ENCODE results near the gene RTL9.

Gene RTL9

DNA sequence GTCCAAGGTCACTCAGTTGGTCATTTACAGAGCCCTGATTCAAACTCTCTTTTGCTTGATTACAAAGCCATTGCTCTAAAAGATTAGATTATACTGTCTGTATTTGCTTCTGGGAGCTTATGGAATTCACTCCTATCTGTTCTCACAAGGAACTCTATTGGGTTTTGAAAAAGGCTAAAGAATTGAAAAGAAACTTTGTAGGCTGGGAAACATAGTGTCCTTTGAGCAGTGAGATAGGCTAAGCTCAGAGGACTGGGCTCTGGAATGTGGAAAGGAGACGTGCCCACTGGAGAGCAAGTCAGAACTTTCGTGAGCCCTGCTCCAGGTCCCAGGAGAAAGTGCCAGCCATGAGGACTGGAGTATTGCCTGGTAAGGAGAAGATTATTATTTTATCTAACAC, at the start of gene RTL9:
Gene RTL9, plus strand, starts transcription at position 301 of the 400 bp plus-strand sequence. CDS start 91,770 bp downstream, outside the sequence.
- H3K4me3 ChIP-seq (ENCODE audit: low read depth, low read length): no peak within 1 kb of the TSS
- no peak within 1 kb of the TSS for H2AFZ ChIP-seq (ENCODE audit: low read length, unreplicated experiment)
- no peaks in the 10 kb centered on the region for H3K4me1 ChIP-seq (ENCODE audit: control insufficient read depth, insufficient read depth, low read length, unreplicated experiment)
- H3K36me3 ChIP-seq (ENCODE audit: insufficient read depth, low read length): no peaks in the 10 kb centered on the region
- no peaks in the 10 kb centered on the region for H3K79me2 ChIP-seq (ENCODE audit: control insufficient read depth, insufficient read depth, low read length, unreplicated experiment)
- H3K27me3 ChIP-seq (ENCODE audit: insufficient read depth, low read length): no peaks in the 10 kb centered on the region
- H3K27ac ChIP-seq (ENCODE audit: low read depth, low read length): no peak within 1 kb of the TSS

GRCh38 chrX:110310000-110310790, 48.5 kb upstream of the RTL9 start:
- Histone ChIP-seq H3K36me3 (ENCODE audit: insufficient read depth, low read length) (no peaks in the 10 kb centered on the region), H3K79me2 (ENCODE audit: control insufficient read depth, insufficient read depth, low read length, unreplicated experiment) (peaks cover 75% of the 10 kb centered on the region), H3K4me3 (ENCODE audit: low read depth, low read length) (no peak overlapping the region), H3K27ac (ENCODE audit: low read depth, low read length) (no peak overlapping the region), H3K27me3 (ENCODE audit: insufficient read depth, low read length) (no peaks in the 10 kb centered on the region), H2AFZ (ENCODE audit: low read length, unreplicated experiment) (no peak overlapping the region), H3K4me1 (ENCODE audit: control insufficient read depth, insufficient read depth, low read length, unreplicated experiment) (peaks cover 22% of the 10 kb centered on the region)

- Histone ChIP-seq H3K27ac (ENCODE audit: low read depth, low read length) (no peak overlapping the region), H2AFZ (ENCODE audit: low read length, unreplicated experiment) (no peak overlapping the region), H3K27me3 (ENCODE audit: insufficient read depth, low read length) (no peaks in the 10 kb centered on the region), H3K4me3 (ENCODE audit: low read depth, low read length) (no peak overlapping the region), H3K4me1 (ENCODE audit: control insufficient read depth, insufficient read depth, low read length, unreplicated experiment) (peaks cover 22% of the 10 kb centered on the region), H3K36me3 (ENCODE audit: insufficient read depth, low read length) (no peaks in the 10 kb centered on the region), H3K79me2 (ENCODE audit: control insufficient read depth, insufficient read depth, low read length, unreplicated experiment) (peaks cover 79% of the 10 kb centered on the region)
These were observed 47.8 kb upstream of the RTL9 start for GRCh38 chrX:110310896-110311295.

DNA sequence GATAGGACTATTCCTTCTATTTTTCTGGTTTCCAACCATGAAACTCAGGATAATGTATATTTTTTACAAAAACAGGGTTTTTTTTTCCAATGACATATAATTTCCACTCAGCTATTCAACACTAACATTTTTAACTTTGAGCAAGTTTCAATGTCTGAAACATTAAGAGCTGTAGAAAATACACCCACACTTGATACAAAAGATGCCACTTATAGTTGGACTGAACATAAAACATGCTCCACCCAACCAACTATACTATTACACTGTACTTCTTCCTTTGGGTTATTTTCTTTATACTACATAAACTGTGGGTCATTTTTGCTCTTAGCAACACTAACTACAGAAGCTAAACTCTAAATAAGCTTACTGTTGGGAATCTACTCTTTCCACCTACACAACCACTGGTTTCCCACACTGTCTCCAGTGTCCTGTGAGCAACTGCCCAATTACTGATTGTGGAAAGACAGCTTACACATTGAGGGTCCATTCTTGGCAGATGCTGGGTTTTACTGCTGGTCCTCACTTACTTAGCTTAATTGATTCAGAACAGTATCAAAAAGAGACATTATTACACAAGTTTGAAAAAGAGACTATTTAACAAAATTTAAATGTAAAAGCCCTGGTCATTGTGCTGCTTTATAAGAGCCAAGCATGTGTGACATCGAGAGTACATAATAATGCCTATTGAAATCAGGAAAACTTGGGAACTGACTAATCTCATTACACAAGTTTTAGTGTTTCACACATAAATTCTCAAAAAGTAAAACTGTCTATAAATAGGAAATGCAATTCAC, 47.0 kb upstream of the RTL9 start:
- H3K79me2 ChIP-seq (ENCODE audit: control insufficient read depth, insufficient read depth, low read length, unreplicated experiment): peaks cover 87% of the 10 kb centered on the region
- H3K4me3 ChIP-seq (ENCODE audit: low read depth, low read length): no peak overlapping the region
- no peaks in the 10 kb centered on the region for H3K27me3 ChIP-seq (ENCODE audit: insufficient read depth, low read length)
- no peaks in the 10 kb centered on the region for H3K36me3 ChIP-seq (ENCODE audit: insufficient read depth, low read length)
- H2AFZ ChIP-seq (ENCODE audit: low read length, unreplicated experiment): no peak overlapping the region
- H3K27ac ChIP-seq (ENCODE audit: low read depth, low read length): no peak overlapping the region
- H3K4me1 ChIP-seq (ENCODE audit: control insufficient read depth, insufficient read depth, low read length, unreplicated experiment): peaks cover 22% of the 10 kb centered on the region

DNA sequence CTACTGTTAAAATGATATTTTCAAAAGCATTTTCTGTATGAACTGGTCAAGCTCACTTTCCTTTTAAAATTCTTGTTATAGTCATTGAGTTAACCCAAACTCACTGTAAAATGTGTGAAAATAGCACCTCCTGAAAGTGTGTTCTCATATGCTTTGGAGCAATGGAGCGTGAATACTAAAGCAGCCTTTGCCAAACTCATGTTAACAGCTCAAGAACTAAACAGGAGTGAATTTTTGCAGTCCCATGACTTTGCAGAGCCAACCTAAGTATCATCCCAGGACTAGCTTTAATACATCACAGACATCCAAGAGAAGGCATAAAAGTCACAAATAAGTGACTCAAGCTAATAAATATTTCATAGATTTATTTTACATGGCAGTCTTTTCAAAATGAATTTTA, 43.1 kb upstream of the RTL9 start:
- Histone ChIP-seq H3K4me1 (ENCODE audit: control insufficient read depth, insufficient read depth, low read length, unreplicated experiment) (peaks cover 24% of the 10 kb centered on the region), H3K79me2 (ENCODE audit: control insufficient read depth, insufficient read depth, low read length, unreplicated experiment) (peaks cover 71% of the 10 kb centered on the region), H2AFZ (ENCODE audit: low read length, unreplicated experiment) (no peak overlapping the region), H3K27ac (ENCODE audit: low read depth, low read length) (no peak overlapping the region), H3K27me3 (ENCODE audit: insufficient read depth, low read length) (no peaks in the 10 kb centered on the region), H3K4me3 (ENCODE audit: low read depth, low read length) (peak overlapping the region; percentile 95), H3K36me3 (ENCODE audit: insufficient read depth, low read length) (no peaks in the 10 kb centered on the region)

- H2AFZ ChIP-seq (ENCODE audit: low read length, unreplicated experiment): no peak overlapping the region
- no peaks in the 10 kb centered on the region for H3K36me3 ChIP-seq (ENCODE audit: insufficient read depth, low read length)
- H3K27ac ChIP-seq (ENCODE audit: low read depth, low read length): peak overlapping the region; percentile 76
- no peaks in the 10 kb centered on the region for H3K27me3 ChIP-seq (ENCODE audit: insufficient read depth, low read length)
- peaks cover 63% of the 10 kb centered on the region for H3K79me2 ChIP-seq (ENCODE audit: control insufficient read depth, insufficient read depth, low read length, unreplicated experiment)
- H3K4me3 ChIP-seq (ENCODE audit: low read depth, low read length): peak overlapping the region; percentile 95
- H3K4me1 ChIP-seq (ENCODE audit: control insufficient read depth, insufficient read depth, low read length, unreplicated experiment): peaks cover 19% of the 10 kb centered on the region
These were observed 42.1 kb upstream of the RTL9 start for GRCh38 chrX:110316351-110317060.

GRCh38 chrX:110317061-110317819, 41.4 kb upstream of the RTL9 start:
- Histone ChIP-seq H3K4me1 (ENCODE audit: control insufficient read depth, insufficient read depth, low read length, unreplicated experiment) (peaks cover 16% of the 10 kb centered on the region), H3K4me3 (ENCODE audit: low read depth, low read length) (peak overlapping the region; percentile 95), H3K36me3 (ENCODE audit: insufficient read depth, low read length) (no peaks in the 10 kb centered on the region), H3K27me3 (ENCODE audit: insufficient read depth, low read length) (no peaks in the 10 kb centered on the region), H2AFZ (ENCODE audit: low read length, unreplicated experiment) (peak overlapping the region; percentile 56), H3K27ac (ENCODE audit: low read depth, low read length) (peak overlapping the region; percentile 76), H3K79me2 (ENCODE audit: control insufficient read depth, insufficient read depth, low read length, unreplicated experiment) (peaks cover 55% of the 10 kb centered on the region)

DNA sequence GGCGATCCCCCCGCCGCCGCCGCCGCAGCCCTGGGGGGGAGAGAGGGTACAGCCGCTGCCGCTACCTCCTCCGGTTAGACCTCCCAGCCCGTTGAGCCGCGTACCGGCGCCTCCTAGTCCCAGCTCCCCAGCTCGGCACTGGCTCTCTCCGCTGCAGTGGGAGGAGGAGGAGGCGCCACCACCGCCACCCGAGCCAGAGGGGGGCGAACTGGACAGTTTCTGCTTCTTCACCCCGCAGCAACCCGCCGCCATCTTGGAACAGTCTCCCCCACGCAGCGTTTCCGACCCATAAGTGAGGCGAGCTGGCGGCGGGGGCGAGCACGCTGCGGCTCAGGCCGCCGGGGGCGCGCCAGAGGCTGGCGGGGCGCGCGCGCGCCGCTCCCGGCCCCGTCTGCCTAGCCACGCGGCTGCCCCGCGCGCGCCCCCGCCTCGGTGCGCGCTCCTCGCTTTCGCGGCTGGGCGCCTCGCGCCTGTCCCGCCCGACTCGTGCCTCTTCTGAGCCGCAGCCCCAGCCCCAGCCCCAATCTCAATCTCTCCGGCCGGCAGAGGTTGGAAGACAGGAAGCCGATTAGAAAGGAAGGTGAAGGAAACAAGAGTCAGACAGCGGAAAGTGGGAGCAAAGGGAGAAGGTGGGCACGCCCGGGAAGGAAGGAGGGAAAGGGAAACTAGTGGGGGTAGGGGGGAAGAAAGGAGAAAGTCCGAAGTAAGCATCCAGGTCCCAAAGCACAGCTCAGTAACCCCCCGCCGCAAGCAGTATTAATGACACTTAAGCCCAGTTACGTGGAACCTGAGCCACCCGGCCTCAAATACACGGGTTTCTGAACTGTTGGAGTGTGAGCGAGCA, 40.6 kb upstream of the RTL9 start, which contains the start of gene AMMECR1:
Gene AMMECR1, minus strand, starts transcription at position 266 of the 844 bp plus-strand sequence. Its CDS starts 14 bp downstream, at position 252.
- H3K4me1 ChIP-seq (ENCODE audit: control insufficient read depth, insufficient read depth, low read length, unreplicated experiment): peaks cover 16% of the 10 kb centered on the region
- no peaks in the 10 kb centered on the region for H3K36me3 ChIP-seq (ENCODE audit: insufficient read depth, low read length)
- peak within 1 kb of the TSS; percentile 60 for H2AFZ ChIP-seq (ENCODE audit: low read length, unreplicated experiment)

GRCh38 chrX:110318664-110318968, 40.0 kb upstream of the RTL9 start:
- Histone ChIP-seq H3K4me3 (ENCODE audit: low read depth, low read length) (peak overlapping the region; percentile 95), H3K27me3 (ENCODE audit: insufficient read depth, low read length) (no peaks in the 10 kb centered on the region), H3K36me3 (ENCODE audit: insufficient read depth, low read length) (no peaks in the 10 kb centered on the region), H3K27ac (ENCODE audit: low read depth, low read length) (peak overlapping the region; percentile 81), H3K79me2 (ENCODE audit: control insufficient read depth, insufficient read depth, low read length, unreplicated experiment) (peaks cover 42% of the 10 kb centered on the region), H3K4me1 (ENCODE audit: control insufficient read depth, insufficient read depth, low read length, unreplicated experiment) (peaks cover 16% of the 10 kb centered on the region), H2AFZ (ENCODE audit: low read length, unreplicated experiment) (peak overlapping the region; percentile 60)

More for the DNA sequence above, 40.6 kb upstream of the RTL9 start, which contains the start of gene AMMECR1:
- Histone ChIP-seq H3K79me2 (ENCODE audit: control insufficient read depth, insufficient read depth, low read length, unreplicated experiment) (peaks cover 48% of the 10 kb centered on the region), H3K4me3 (ENCODE audit: low read depth, low read length) (peak within 1 kb of the TSS; percentile 95), H3K27me3 (ENCODE audit: insufficient read depth, low read length) (no peaks in the 10 kb centered on the region), H3K27ac (ENCODE audit: low read depth, low read length) (peak within 1 kb of the TSS; percentile 81)

Measured in ACC112 (cell line).